ENCODE data around the gene HIF3A.

Gene HIF3A

GRCh38 chr19:46376241-46377153 lies 79.7 kb downstream of the HIF3A start:
- H3K4me3 ChIP-seq (replicated peaks; ENCODE audit: low read depth, low read length), result no peak overlapping the region
- H3K36me3 ChIP-seq (ENCODE audit: control insufficient read depth, insufficient read depth, low read length), result peaks cover 18% of the 10 kb centered on the region

GRCh38 chr19:46378268-46378667 lies 81.4 kb downstream of the HIF3A start:
- H3K36me3 ChIP-seq (ENCODE audit: control insufficient read depth, insufficient read depth, low read length), result peaks cover 26% of the 10 kb centered on the region
- H3K27me3 ChIP-seq (replicated peaks; ENCODE audit: control insufficient read depth, insufficient read depth, low read length), result no peaks in the 10 kb centered on the region
- no peak for DNase-seq (ENCODE audit: extremely low read depth, insufficient read length)
- TF ChIP-seq CTCF (IDR thresholded peaks at IDR 0.05; ENCODE audit: insufficient read depth, low read length, poor library complexity, severe bottlenecking), result no peak
- no peak overlapping the region for H3K4me3 ChIP-seq (replicated peaks; ENCODE audit: low read depth, low read length)

More at GRCh38 chr19:46376241-46377153, 79.7 kb downstream of the HIF3A start:
- no peaks in the 10 kb centered on the region for H3K27me3 ChIP-seq (replicated peaks; ENCODE audit: control insufficient read depth, insufficient read depth, low read length)
- no peak for TF ChIP-seq CTCF (IDR thresholded peaks at IDR 0.05; ENCODE audit: insufficient read depth, low read length, poor library complexity, severe bottlenecking)
- DNase-seq (ENCODE audit: extremely low read depth, insufficient read length), result no peak

GRCh38 chr19:46380690-46381089 lies 83.8 kb downstream of the HIF3A start:
- Histone ChIP-seq H3K4me3 (replicated peaks; ENCODE audit: low read depth, low read length) (no peak overlapping the region), H3K36me3 (ENCODE audit: control insufficient read depth, insufficient read depth, low read length) (peaks cover 34% of the 10 kb centered on the region), H3K27me3 (replicated peaks; ENCODE audit: control insufficient read depth, insufficient read depth, low read length) (no peaks in the 10 kb centered on the region)
- no peak for TF ChIP-seq CTCF (IDR thresholded peaks at IDR 0.05; ENCODE audit: insufficient read depth, low read length, poor library complexity, severe bottlenecking)
- no peak for DNase-seq (ENCODE audit: extremely low read depth, insufficient read length)

DNA sequence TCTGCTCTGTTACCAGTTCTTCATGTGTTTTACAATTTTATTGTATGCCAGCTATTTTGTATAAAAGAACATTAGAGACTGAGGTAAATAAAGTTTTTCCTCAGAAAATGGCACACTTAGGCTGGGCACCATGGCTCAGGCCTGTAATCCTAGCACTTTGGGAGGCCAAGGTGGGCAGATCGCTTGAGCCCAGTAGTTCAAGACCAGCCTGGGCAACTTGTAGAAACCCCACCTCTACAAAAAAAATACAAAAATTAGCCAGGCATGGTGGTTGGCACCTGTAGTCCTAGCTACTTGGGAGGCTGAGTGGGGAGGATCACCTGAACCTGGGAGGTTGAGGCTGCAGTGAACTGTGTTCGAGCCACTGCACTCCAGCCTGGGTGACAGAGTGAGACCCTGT lies 84.5 kb downstream of the HIF3A start:
- peaks cover 32% of the 10 kb centered on the region for H3K36me3 ChIP-seq (ENCODE audit: control insufficient read depth, insufficient read depth, low read length)

DNA sequence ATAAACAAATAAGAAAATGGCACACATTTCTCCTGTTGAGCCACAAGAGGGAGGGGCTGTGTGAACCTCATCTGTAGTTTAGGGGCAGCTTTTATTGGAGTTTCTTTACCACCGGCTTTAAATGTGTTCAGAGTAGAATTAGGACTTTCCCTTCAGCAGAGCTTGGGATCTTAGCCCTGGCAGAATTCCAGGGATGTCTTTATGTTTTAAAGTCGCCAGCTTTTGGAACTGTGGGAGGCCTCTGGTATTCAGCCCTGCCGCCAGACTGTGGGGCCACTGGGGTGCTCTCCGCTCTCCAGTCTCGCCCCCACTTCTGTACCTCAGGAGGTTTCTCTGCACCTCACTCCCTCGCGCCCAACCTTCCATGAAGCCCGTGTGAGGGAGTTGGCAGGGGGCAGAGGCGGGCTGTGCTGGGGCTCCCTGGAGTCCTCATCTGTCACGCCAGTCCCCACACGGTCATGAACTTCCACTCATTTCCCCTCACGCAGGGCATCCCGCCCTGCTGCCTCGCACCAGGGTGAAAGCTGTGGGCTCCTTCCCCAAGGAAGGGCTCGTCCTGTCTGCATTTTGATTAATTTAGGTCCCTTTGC lies 85.0 kb downstream of the HIF3A start:
- no peak for TF ChIP-seq CTCF (IDR thresholded peaks at IDR 0.05; ENCODE audit: insufficient read depth, low read length, poor library complexity, severe bottlenecking)
- peaks cover 30% of the 10 kb centered on the region for H3K36me3 ChIP-seq (ENCODE audit: control insufficient read depth, insufficient read depth, low read length)
- no peak for DNase-seq (ENCODE audit: extremely low read depth, insufficient read length)
- H3K27me3 ChIP-seq (replicated peaks; ENCODE audit: control insufficient read depth, insufficient read depth, low read length), result no peaks in the 10 kb centered on the region
- H3K4me3 ChIP-seq (replicated peaks; ENCODE audit: low read depth, low read length), result no peak overlapping the region

More for the DNA sequence above, 84.5 kb downstream of the HIF3A start:
- DNase-seq (ENCODE audit: extremely low read depth, insufficient read length), result no peak
- Histone ChIP-seq H3K4me3 (replicated peaks; ENCODE audit: low read depth, low read length) (no peak overlapping the region), H3K27me3 (replicated peaks; ENCODE audit: control insufficient read depth, insufficient read depth, low read length) (no peaks in the 10 kb centered on the region)
- TF ChIP-seq CTCF (IDR thresholded peaks at IDR 0.05; ENCODE audit: insufficient read depth, low read length, poor library complexity, severe bottlenecking), result no peak

Measured in GM06990 (cell line).